GM19467 (cell line): Measurements from ENCODE around the gene TGIF2.
"Not testable (repeated sequence)": the region's sequence is repeated elsewhere in the genome, so short reads cannot be mapped to it uniquely, and the experiment has no call there.

Experiments used
- ATAC-seq: cut with Tn5 transposase; IDR thresholded peaks from one replicate; pipeline ENCODE4 v1.9.1; 2021; ENCODE audit warnings: mild to moderate bottlenecking, moderate library complexity; ENCODE audit not compliant: unreplicated experiment

TGIF2 gene

DNA sequence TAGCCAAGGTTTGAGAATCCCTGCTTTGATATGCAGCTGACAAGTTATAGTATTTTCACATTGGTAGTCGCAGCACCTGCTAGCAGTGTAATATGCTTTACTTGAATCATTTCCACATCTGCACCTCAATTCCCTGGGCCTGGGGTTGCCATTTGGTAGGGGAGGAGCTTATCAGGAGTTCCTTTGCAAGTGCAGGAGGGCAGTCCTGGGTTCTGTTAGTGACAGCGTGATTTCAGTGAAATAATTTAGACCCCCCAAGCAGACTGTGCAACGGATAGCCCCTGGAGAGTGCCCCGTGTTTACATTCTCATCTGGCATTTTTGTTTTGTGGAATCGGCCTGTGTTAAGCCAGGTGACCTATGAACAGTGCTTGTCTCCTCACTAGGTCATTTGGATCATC, 38.2 kb downstream of the TGIF2 start:
- ATAC-seq = no peak

DNA sequence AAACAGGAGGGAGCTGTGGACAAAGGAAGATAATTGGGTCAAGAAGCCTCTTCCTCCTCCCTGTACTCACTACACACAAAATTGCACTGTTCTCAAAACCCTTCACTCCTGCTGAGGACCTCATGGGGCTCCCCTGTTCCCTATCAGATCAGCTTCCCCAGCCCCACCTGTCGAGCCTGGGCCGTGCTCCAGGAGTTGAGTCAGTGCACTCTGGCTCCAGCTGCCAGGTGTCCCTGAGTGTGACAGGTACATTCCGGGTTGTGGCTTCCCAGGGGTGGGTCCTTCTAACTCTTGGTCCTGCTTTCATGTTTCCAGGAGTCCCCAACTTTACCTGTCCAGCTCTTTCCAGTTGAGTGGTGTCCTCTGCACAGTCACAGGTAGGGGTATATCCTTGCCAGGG, 40.6 kb downstream of the TGIF2 start:
- no peak for ATAC-seq

DNA sequence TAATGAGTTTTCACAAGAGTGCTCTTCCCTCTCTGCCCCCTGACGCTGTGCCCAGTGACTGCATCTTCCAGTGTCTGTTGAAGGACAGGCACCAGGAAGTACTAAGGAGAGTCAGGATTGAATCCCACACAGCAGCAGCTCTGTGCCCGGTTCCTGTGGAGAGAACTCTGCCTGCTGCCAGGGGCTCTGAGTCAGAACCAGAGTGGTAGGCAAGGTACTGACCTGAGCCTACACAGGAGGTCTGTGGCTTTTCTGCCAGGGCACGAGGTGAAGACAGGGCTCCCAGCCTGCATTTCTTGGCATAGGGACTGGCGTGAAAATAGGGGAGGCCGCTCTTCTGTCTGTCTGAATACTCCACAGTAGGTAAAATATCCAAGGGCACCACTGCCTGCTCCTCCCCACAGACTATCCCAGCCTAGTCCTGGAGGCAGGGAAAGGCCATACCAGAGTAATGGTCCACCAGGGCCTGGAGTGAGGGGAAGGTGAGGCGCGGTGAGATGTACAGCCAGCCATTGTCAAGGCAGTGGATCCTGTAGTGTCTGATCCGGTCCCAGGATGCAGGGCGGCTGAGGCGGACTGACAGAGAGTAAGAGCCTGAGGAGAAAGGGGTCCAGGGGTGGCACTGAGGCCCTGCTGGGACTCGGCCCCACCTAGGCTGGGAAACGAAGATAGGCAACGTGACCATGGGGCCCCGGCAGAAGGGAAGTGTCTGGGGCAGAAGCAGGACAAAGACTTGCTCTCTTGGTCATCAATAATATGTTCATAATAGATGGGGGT, 41.6 kb downstream of the TGIF2 start:
- ATAC-seq = no peak

DNA sequence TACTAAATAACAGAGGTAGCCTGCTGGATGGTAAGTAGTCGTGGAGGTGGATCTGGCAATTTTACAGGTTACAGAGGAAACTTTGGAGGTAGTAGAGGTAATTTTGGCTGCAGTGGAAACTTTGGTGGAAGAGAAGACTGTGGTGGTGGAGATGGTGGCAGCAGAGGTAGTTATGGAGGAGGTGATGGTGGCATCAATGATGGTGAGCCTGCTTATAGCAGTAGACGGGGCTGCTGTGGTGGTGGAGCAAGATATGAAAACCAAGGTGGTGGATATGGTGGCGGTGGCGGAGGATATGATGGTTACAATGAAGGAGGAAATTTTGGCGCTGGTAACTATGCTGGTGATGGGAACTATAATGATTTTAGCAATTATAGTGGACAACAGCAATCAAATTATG, 47.5 kb downstream of the TGIF2 start:
- no peak for ATAC-seq

DNA sequence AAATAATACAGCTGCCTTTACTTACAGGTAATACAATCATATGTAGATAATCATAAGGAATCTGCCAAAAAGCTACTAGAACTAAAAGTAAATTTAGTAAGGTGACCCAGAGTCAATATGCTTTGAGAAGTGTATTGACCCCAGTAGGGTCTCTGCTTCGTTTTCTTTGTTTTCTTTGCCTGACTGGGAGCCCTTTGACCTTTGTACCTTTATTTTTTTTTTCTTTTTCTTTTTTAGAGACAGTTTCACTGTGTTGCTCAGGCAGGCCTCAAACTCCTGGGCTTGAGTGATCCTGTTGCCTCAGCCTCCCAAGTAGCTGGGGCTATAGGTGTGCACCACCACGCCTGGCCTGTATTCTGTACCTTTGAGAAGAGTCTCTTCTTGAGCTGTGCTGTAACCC, 50.0 kb downstream of the TGIF2 start:
- ATAC-seq = no peak

DNA sequence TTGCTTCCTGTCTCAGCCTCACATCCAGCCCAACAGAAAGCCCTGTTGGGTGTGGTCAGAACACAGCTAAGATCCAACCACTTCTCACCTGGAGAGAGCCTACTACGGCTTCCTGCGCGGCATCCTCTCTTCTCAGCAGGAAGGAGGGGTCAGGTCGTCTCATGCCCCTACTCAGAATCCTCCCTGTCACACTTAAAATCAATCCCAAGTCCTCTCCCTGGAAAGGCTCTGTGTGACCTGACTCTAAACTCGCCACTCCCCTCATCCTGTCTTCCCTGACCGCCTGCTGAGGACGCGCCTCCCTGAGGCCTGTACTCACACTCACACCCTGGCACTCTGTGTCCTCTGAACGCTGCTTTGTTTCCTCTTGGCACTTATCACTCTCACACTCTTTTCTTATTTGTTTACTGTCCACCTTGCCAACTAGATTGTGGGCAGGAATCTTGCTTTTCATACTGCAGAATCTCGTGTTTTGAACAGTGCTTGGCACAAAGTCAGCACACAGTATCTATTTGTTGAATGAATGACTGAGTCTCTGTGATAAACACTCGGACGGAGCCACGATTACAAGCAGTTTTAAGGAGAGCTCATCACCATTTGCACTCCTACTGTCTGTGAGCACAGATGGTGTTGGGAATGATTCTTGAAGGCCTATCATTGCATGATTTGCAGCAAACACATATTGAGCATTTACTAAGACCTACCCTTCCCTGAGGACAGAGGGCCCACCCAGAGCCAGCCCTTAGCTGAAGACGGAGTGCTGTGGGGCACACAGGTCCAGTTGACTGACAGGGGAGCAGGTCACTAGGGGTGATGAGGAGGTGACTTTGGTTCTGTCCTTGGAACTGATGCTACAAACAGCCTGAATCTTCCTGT, 50.9 kb downstream of the TGIF2 start:
- no peak for ATAC-seq

DNA sequence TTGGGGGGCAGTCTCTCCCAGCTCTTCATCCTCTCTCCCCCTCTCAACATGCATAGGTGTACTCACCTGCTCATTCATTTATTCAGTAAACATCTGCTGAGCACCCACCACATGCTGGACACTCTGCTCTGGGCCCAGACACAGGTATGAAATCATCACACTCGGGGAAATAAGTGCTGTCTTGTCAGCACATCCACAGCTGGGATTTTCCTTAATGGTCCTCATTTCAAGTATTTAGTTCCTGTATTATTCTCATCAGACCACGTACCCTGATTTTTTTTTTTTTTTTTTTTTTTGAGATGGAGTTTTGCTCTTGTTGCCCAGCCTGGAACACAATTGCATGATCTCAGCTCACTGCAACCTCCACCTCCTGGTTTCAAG, 51.5 kb downstream of the TGIF2 start:
- ATAC-seq = no peak

DNA sequence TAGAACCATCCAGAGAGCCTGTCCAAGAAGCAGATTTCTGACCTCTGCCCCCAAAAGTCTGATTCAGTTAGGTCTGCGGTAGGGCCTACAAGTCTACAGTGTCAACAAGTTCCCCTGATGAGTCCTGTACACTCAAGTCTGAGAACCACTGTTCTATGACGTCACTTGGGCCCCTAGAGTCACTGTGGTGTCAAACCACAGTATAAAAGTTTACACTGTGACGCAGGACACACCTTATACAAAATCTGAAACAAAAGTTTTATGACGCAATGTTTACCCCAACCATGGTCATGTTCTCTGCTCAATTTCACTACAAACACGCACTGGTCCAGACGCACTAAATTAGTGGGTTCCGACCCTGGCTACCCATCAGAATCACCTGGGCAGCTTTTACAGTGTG, 54.7 kb downstream of the TGIF2 start:
- no peak for ATAC-seq

DNA sequence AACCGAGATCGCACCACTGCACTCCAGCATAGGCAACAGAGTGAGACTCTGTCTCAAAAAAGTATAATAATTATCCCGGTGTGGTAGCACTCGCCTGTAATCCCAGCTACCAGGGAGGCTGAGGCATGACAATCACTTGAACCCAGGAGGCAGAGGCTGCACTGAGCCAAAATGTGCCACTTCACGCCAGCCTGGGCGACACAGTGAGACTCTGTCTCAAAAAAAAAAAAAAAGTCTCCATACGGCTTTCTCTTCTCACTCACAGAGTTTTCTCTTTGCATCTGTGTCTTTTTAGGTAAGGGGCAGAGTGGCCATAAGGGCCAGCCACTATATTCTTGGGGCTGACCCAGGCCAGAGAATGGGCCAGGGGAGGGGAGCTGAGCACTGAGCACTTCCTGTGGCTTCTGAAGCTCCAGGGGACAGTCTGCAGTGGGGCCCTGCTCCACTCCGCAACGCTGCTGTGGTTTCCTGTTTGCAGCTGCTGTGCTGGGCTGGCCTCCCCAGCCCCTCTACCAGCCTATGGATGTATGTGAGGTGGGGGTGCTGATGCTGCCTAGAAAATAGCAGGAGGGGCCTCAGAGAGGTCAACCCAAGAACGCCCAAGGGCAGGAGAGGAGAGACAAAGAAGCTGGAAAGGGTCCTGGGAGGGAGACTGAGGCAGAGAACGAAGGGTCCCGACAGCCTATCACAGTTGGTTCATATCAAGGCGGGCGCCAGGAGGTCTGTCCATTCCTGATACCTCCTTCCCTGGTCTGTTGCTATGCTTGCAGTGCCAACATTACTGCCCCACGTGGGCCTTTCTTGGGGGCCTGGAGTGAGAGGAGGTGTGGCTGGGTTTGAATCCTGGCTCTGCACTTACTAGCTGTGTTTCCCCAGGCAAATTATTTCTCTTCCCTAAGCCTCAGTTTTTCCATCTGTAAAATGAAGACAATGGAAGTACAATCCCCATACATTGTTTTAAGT, 56.6 kb downstream of the TGIF2 start:
- ATAC-seq = no peak

DNA sequence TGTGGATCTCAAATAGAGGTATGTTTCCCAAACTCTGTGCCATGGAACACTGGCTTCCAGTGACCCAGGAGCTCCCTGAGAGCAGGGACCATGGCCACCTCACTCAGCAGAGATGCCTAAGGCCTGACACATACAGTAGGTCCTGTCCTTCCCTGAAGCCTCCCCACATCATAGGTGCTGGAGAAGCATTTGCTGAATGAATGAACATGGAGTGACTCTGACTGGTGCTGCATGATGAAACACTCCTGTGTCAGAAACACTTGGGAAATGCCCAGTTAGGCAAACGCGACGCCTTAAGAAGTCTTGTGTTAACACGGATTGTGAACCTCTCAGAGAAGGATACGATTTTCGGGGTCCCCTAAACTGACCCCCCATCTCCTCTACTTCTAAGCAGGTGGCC, 58.2 kb downstream of the TGIF2 start:
- no peak for ATAC-seq

DNA sequence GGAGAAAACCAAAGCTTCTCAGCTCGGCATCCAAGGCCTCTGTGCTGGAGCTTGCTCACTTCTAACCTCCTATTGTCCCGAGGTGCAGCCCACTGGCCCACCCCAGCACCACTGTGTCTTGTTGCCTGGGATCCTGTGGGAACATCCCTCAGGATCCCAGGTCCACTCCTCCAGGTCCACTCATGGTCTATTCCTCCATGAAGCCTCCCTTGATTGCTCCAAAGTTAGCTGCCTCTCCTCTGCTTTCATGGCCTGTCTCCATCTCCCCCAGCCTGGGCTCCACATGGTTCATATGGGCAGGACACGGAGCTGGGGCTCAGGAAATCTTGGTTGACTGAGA, 58.7 kb downstream of the TGIF2 start:
- no peak for ATAC-seq

DNA sequence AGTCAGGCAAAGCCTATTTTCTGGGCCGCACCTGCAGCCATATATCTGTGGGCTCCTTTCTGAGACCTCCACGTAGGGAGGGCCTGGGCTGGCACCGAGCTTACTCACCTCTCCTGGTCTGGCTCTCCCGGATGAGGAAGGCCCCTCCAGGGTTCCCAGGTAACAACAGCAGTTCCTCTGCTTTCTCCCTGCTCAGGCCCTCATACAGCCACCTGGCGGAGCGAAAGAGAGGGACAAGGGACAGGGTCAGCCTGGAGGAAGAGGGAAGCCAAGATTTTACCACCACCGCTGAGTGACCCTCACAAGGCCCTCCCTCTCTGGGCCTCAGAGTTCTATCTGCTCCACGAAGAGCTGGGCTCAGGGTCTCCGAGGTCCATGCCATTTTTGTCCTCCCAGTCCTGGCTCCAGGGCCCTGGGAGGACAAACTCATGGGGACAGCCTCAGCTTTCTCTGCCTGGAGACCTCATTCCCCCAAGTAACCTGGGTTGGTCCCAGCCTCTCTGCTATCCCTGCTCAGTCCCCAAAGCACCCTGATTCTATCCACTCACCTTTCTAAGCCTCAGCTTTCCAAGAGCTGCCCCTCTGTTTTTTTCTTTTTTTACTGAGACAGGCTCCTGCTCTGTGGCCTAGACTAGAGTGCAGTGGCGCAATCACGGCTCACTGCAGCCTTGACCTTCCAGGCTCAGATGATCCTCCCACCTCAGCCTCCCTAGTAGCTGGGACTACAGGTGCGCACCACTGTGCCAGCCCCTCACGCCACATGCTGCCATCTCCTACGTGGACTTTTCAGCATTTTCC, 59.3 kb downstream of the TGIF2 start:
- ATAC-seq = no peak

DNA sequence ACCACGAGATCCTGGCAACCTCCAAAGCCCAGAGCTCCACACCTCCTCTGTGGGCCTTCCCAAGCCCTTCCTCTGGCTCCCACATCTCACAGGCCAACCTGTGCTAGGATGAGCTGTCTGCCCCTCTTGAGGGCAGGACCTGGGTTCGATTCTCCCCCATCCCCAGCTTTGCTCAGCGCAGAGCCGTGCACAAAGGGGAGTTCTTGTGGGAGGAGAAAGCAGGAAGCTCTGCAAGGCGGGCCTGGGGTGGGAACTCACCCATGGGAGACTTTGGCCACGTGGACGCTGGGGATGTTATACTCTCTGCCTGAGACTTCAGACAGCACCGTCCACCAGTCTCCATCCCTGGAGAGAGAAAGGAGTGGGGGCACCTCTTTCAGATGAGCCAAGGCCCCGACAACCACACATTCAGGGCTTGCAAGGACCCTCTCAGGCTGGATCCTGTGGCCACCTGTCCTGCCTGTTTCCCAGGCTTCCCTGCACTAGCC, 59.9 kb downstream of the TGIF2 start:
- no peak for ATAC-seq

DNA sequence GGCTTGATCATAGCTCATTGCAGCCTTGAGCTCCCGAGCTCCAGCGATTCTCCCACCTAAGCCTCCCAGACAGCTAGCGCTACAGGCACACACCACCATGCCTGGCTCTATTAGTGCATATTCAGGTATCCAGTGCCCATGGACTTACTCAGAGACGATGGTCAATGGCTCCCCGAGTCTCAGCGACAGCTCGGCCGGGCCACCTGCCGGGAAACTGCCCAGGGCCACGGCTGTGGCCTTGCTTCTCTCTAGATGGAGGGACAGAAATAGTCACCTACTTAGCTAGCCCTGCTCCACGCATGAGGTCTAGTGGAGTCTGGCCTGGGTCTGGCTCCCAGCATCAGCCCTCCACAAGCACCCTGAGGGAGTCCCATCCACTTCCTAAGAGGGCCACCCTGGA, 60.9 kb downstream of the TGIF2 start:
- ATAC-seq = no peak

DNA sequence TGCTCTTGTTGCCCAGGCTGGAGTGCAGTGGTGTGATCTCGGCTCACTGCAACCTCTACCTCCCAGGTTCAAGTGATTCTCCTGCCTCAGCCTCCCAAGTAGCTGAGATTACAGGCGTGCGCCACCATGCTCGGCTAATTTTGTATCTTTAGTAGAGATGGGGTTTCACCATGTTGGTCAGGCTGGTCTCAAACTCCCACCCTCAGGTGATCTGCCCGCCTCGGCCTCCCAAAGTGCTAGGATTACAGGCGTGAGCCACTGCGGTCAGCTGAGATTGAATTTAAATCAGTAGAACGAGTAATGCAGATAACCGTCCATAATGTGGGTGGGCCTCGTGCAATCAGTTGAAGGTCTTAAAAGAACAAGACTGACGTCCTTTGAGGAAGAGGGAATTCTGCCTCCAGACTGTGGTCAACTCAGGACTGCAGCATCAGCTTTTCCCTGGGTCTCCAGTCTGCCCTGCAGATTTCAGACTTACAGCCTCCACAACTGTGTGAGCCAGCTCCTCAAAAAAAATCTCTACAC, 65.5 kb downstream of the TGIF2 start:
- ATAC-seq = not testable (repeated sequence)

DNA sequence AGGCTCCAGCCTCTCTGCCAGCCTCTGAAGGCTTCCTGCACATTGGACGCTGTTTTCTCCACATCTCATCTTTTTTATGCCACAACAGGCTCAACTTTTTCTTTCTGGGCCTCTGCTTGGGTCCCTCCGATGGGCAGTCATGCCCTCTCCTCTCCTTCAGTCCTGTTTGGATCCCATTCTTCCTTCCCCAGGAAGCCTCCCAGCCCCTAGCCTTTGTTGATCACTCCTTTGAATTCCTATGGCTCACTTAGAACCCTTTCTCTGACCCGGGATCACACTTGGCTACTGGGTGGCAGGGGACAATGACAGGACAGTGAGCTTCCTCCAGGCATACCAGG, 68.1 kb downstream of the TGIF2 start:
- ATAC-seq = no peak

DNA sequence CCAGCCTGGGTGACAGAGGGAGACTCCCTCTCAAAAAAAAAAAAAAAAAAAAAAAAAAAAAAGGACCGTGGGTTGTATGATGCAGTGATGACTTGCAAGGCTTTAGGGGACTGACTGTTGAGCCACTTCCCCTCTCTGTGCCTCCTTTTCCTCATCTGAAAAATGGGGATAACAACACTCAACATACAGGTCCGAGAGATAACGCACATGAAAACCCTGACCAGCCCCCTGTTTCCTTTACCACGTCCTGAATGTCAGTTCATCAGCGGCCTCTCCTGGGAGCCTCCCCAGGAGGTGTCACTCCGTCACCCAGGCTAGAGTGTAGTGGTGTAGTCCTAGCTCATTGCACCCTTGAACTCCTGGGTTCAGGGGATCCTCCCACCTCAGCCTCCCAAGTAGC, 68.7 kb downstream of the TGIF2 start:
- no peak for ATAC-seq
